Peyer's patch (tissue), 4 donors: Measurements from ENCODE around the gene LTF. TPM values are rescaled to one million over a fixed set of nuclear protein-coding genes. Genes with fewer than 3 reads are reported as not detected.

Experiments used
- DNase-seq, 3 donors: peaks; one replicate each; pipeline ENCODE4 v3.0.0-alpha.2; 2017 to 2019
- H3K27ac ChIP-seq, 4 donors: fragments of 200-600 bp; sonication (generic); one replicate each; pipeline ENCODE4 v1.5.1; 2016 to 2019
- H3K27me3 ChIP-seq, 2 donors: fragments of 200-600 bp; sonication (generic); one replicate each; pipeline ENCODE4 v1.5.1; 2019
- H3K36me3 ChIP-seq, 3 donors: fragments of 200-600 bp; sonication (generic); one replicate each; pipeline ENCODE4 v1.5.1; 2016 to 2019
- H3K4me1 ChIP-seq, 4 donors: fragments of 200-600 bp; sonication (generic); one replicate each; pipeline ENCODE4 v1.5.1; 2016 to 2019
- H3K4me3 ChIP-seq, 4 donors: fragments of 200-600 bp; sonication (generic); 1 replicate in 3 of 4; 2 replicates in 1 of 4; pipeline ENCODE4 v1.5.1; 2016 to 2019; ENCODE audit warnings: mild to moderate bottlenecking in 1 of 4
- H3K9me3 ChIP-seq, 4 donors: fragments of 200-600 bp; sonication (generic); one replicate each; pipeline ENCODE4 v1.5.1; 2016 to 2019; ENCODE audit warnings: mild to moderate bottlenecking in 1 of 4
- POLR2A ChIP-seq, 2 donors: fragments of 450-650 bp; IDR thresholded peaks; one replicate each; pipeline ENCODE4 v1.5.1; 2017; ENCODE audit warnings: antibody characterized with exemption in 2 of 2, mild to moderate bottlenecking in 2 of 2, moderate library complexity in 2 of 2
- total RNA-seq, 4 donors: library from RNA; depleted of rRNA; stranded (reverse); fragments of >200 nt; gene quantifications; one replicate each; pipeline ENCODE4 v1.1.0, GENCODE V29; 2016
- TF ChIP-seq, protein P1 (sequence below), 6 experiments: fragments of 450-650 bp in 4 of 6; fragments of 200-600 bp in 2 of 6; sonication (generic) in 1 of 6; IDR thresholded peaks; one replicate each; pipeline ENCODE4 v1.5.1; 2017 to 2019; ENCODE audit warnings: antibody characterized with exemption in 6 of 6, mild to moderate bottlenecking in 3 of 6, moderate library complexity in 1 of 6

The LTF gene
- total RNA-seq, 4 donors from 2014 or later = 0.38 to 12.4 (median 1.1) TPM; not detected in 1

GRCh38 chr3:46409739-46410489 lies 54.8 kb downstream of the LTF start:
- Histone ChIP-seq H3K36me3 (no peaks in the 10 kb centered on the region), H3K4me1 (peaks cover 0 to 32% (median 8%) of the 10 kb centered on the region in 4 donors), H3K9me3 (no peaks in the 10 kb centered on the region)

DNA sequence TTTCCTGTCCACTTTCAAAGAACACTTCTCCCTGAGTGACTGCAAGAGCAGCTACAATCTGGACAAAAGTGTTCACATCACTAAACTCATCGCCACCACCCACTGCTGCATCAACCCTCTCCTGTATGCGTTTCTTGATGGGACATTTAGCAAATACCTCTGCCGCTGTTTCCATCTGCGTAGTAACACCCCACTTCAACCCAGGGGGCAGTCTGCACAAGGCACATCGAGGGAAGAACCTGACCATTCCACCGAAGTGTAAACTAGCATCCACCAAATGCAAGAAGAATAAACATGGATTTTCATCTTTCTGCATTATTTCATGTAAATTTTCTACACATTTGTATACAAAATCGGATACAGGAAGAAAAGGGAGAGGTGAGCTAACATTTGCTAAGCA lies 55.9 kb downstream of the LTF start:
- DNase-seq = no peak
- no peaks in the 10 kb centered on the region for H3K27me3 ChIP-seq
- H3K4me1 ChIP-seq = peaks cover 0 to 38% (median 8%) of the 10 kb centered on the region in 4 donors
- no peaks in the 10 kb centered on the region for H3K9me3 ChIP-seq
- H3K27ac ChIP-seq = no peak overlapping the region
- TF ChIP-seq, protein P1, sequence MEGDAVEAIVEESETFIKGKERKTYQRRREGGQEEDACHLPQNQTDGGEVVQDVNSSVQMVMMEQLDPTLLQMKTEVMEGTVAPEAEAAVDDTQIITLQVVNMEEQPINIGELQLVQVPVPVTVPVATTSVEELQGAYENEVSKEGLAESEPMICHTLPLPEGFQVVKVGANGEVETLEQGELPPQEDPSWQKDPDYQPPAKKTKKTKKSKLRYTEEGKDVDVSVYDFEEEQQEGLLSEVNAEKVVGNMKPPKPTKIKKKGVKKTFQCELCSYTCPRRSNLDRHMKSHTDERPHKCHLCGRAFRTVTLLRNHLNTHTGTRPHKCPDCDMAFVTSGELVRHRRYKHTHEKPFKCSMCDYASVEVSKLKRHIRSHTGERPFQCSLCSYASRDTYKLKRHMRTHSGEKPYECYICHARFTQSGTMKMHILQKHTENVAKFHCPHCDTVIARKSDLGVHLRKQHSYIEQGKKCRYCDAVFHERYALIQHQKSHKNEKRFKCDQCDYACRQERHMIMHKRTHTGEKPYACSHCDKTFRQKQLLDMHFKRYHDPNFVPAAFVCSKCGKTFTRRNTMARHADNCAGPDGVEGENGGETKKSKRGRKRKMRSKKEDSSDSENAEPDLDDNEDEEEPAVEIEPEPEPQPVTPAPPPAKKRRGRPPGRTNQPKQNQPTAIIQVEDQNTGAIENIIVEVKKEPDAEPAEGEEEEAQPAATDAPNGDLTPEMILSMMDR (IDR thresholded peaks at IDR 0.05) = no peak
- no peak for TF ChIP-seq POLR2A (IDR thresholded peaks at IDR 0.05)
- H3K4me3 ChIP-seq = no peak overlapping the region
- no peaks in the 10 kb centered on the region for H3K36me3 ChIP-seq

More at GRCh38 chr3:46409739-46410489, 54.8 kb downstream of the LTF start:
- Histone ChIP-seq H3K27me3 (no peaks in the 10 kb centered on the region), H3K4me3 (no peak overlapping the region), H3K27ac (no peak overlapping the region)
- DNase-seq = no peak
- TF ChIP-seq, protein P1 (IDR thresholded peaks at IDR 0.05) = no peak
- TF ChIP-seq POLR2A (IDR thresholded peaks at IDR 0.05) = no peak

DNA sequence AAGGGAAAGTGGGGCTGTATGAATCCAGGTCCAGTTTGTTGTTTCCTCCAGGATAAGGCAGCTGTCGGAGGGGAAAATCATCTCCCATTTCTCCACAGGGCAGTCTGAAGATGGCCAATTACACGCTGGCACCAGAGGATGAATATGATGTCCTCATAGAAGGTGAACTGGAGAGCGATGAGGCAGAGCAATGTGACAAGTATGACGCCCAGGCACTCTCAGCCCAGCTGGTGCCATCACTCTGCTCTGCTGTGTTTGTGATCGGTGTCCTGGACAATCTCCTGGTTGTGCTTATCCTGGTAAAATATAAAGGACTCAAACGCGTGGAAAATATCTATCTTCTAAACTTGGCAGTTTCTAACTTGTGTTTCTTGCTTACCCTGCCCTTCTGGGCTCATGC lies 56.7 kb downstream of the LTF start:
- H3K27me3 ChIP-seq = no peaks in the 10 kb centered on the region
- DNase-seq = no peak
- H3K27ac ChIP-seq = peak overlapping the region in 3 of 4 donors; percentile 78 to 97 (median 92)
- H3K4me3 ChIP-seq = peak overlapping the region in 3 of 4 donors; percentile 35 to 57 (median 54)
- no peaks in the 10 kb centered on the region for H3K36me3 ChIP-seq
- TF ChIP-seq, protein P1 (IDR thresholded peaks at IDR 0.05) = no peak
- TF ChIP-seq POLR2A (IDR thresholded peaks at IDR 0.05) = no peak
- peaks cover 0 to 38% (median 8%) of the 10 kb centered on the region in 4 donors for H3K4me1 ChIP-seq
- no peaks in the 10 kb centered on the region for H3K9me3 ChIP-seq

DNA sequence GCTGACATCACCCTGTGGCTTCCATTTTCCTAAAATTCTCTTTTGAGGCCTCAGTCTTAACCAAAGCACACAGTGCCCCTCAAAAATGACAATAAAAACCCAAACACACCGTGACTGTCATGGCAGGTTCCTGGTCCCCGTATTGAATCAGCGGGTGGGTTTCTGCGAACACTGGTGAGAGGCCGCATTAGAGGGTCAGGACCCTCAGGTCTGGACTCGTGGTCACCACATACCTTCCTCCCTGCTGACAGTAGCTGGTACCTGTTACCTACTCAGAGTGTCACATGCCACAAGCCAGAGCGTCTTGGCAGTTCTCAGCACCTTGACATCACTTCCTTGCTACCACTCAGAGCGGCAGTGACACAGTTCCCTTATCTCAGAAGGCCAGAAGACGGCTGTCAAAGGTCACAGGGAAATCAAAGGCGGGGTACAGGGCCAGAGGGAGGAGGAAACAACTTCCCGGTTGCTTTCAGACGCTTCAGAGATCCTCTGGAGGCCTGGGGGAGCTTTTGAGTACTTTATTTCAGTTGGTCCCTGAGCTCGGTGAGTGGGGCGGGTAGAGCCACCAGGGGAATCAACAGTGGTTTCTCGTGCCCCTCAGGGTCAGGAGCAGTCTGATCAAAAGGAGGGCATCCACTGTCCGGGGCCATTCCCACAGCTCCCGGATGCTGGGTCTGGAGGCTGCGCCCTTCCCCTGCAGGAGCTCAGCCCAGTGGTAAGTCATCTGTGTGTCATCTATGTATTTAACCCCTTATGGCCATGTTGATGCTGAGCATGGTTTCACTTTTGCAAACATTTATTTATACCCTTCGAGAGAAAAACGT lies 57.7 kb downstream of the LTF start, which contains the start of the genes CCR5AS and CCRL2:
Gene CCR5AS (minus strand): TSS at position 279 of the 824 bp plus-strand sequence.
Gene CCRL2 (plus strand): TSS at position 472 of the 824 bp plus-strand sequence. CDS start 821 bp downstream, outside the sequence.
- peak within 1 kb of the TSS; percentile 69 to 97 (median 85) for H3K27ac ChIP-seq
- no peaks in the 10 kb centered on the region for H3K36me3 ChIP-seq
- DNase-seq = peak; percentile 45 to 93 (median 86)
- H3K4me3 ChIP-seq = peak within 1 kb of the TSS; percentile 24 to 57 (median 44)
- TF ChIP-seq, protein P1 (IDR thresholded peaks at IDR 0.05) = peak in 1 of 6 experiments; percentile 2
- peak; percentile 83 to 94 for TF ChIP-seq POLR2A (IDR thresholded peaks at IDR 0.05)
- peaks cover 0 to 38% (median 8%) of the 10 kb centered on the region in 4 donors for H3K4me1 ChIP-seq
- no peaks in the 10 kb centered on the region for H3K9me3 ChIP-seq
- no peaks in the 10 kb centered on the region for H3K27me3 ChIP-seq

GRCh38 chr3:46406443-46406787 lies 58.3 kb downstream of the LTF start:
- Histone ChIP-seq H3K9me3 (no peaks in the 10 kb centered on the region), H3K27ac (peak overlapping the region; percentile 69 to 97 (median 85)), H3K4me3 (peak overlapping the region in 2 of 4 donors; percentile 54 to 57), H3K4me1 (peaks cover 0 to 38% (median 8%) of the 10 kb centered on the region in 4 donors), H3K36me3 (no peaks in the 10 kb centered on the region), H3K27me3 (no peaks in the 10 kb centered on the region)
- no peak for TF ChIP-seq POLR2A (IDR thresholded peaks at IDR 0.05)
- TF ChIP-seq, protein P1 (IDR thresholded peaks at IDR 0.05) = no peak
- no peak for DNase-seq
